ENCODE data around the gene CBY3. TPM values are rescaled to one million over a fixed set of nuclear protein-coding genes. Genes with fewer than 3 reads are reported as not detected.

CBY3 gene
- total and polyA plus RNA-seq, 2 of the 8 experiments (the other 6 are each of a cell fraction or from before 2014, with no cell fraction given) = 0.39 TPM

- TF ChIP-seq TBP (IDR thresholded peaks at IDR 0.05; ENCODE audit: low read depth, low read length) = no peak
- no peak for TF ChIP-seq MAX (IDR thresholded peaks at IDR 0.05)
- no peak for TF ChIP-seq TAF1 (IDR thresholded peaks at IDR 0.05; ENCODE audit: low read depth, low read length)
- TF ChIP-seq JUN (IDR thresholded peaks at IDR 0.05; ENCODE audit: low read depth, low read length) = no peak
- TF ChIP-seq RFX5 (IDR thresholded peaks at IDR 0.05; ENCODE audit: borderline replicate concordance, low read depth, low read length) = no peak
- no peak; the same call in 1 of the 2 replicates for TF ChIP-seq BRCA1 (IDR thresholded peaks at IDR 0.05; ENCODE audit: low read depth, low read length)
- peak; percentile 62; the same call in 1 of the 2 replicates for TF ChIP-seq ATF3 (IDR thresholded peaks at IDR 0.05; ENCODE audit: insufficient read depth, low read depth, low read length)
- no peak for TF ChIP-seq SP2 (IDR thresholded peaks at IDR 0.05; ENCODE audit: low read length)
- 0 out of 2 replicates have a peak, but pooled peaks have one; percentile 17 for TF ChIP-seq EGR1 (IDR thresholded peaks at IDR 0.05; ENCODE audit: borderline replicate concordance, low read depth, low read length)
- TF ChIP-seq NANOG (IDR thresholded peaks at IDR 0.05; ENCODE audit: insufficient read depth, low read depth, low read length, poor library complexity, severe bottlenecking) = no peak
- no peak for TF ChIP-seq EP300 (IDR thresholded peaks at IDR 0.05; ENCODE audit: borderline replicate concordance in 1 of 2, low read depth in 2 of 2, low read length in 2 of 2)
- TF ChIP-seq TCF12 (IDR thresholded peaks at IDR 0.05; ENCODE audit: low read depth, low read length) = no peak
- peak; percentile 17; the same call in 1 of the 2 replicates for TF ChIP-seq YY1 (IDR thresholded peaks at IDR 0.05; ENCODE audit: low read depth, low read length)
- TF ChIP-seq RNF2 (IDR thresholded peaks at IDR 0.05; ENCODE audit: borderline replicate concordance, low read depth, low read length, missing control alignments, poor library complexity, severe bottlenecking) = no peak
- TF ChIP-seq CHD2 (IDR thresholded peaks at IDR 0.05; ENCODE audit: low read length) = no peak
- 0 out of 2 replicates have a peak, but pooled peaks have one; percentile 28 for TF ChIP-seq GABPA (IDR thresholded peaks at IDR 0.05; ENCODE audit: borderline replicate concordance, insufficient read depth, low read length)
- no peak for TF ChIP-seq SRF (IDR thresholded peaks at IDR 0.05; ENCODE audit: low read depth, low read length)
- 0 out of 4 replicates have a peak, but pooled peaks of 1 of the 2 experiments have one; percentile 33 for TF ChIP-seq SIN3A (conservative IDR thresholded peaks at IDR 0.05 in 1 of 2, IDR thresholded peaks at IDR 0.05 in 1 of 2; ENCODE audit: low read depth in 1 of 2, low read length in 2 of 2)
- TF ChIP-seq CBX5 (IDR thresholded peaks at IDR 0.05; ENCODE audit: low read depth, low read length) = no peak
- 0 out of 2 replicates have a peak, but pooled peaks have one; percentile 36 for TF ChIP-seq CREB1 (IDR thresholded peaks at IDR 0.05)
- TF ChIP-seq ZNF274 (IDR thresholded peaks at IDR 0.05; ENCODE audit: borderline replicate concordance, extremely low read depth, low read length) = no peak
- no peak for TF ChIP-seq SP4 (IDR thresholded peaks at IDR 0.05; ENCODE audit: low read length)
- TF ChIP-seq SAP30 (IDR thresholded peaks at IDR 0.05; ENCODE audit: insufficient read depth, insufficient replicate concordance, low read length) = no peak
- TF ChIP-seq JUND (IDR thresholded peaks at IDR 0.05; ENCODE audit: low read length) = peak; percentile 60; the same call in 1 of the 2 replicates
- TF ChIP-seq EZH2 (IDR thresholded peaks at IDR 0.05; ENCODE audit: low read depth, low read length, severe bottlenecking) = no peak
Observed at GRCh38 chr5:179668391-179668790, 12.4 kb downstream of the CBY3 start (continued).
